Prostate gland (tissue), 2 donors: Measurements from ENCODE around the gene GFPT1.

Experiments
- POLR2A ChIP-seq: fragments of 450-650 bp; IDR thresholded peaks from one replicate; pipeline ENCODE4 v1.6.1; 2016; ENCODE audit warnings: antibody characterized with exemption, mild to moderate bottlenecking
- TF ChIP-seq, protein P1 (sequence below), 4 experiments: fragments of 200-600 bp in 2 of 4; fragments of 450-650 bp in 2 of 4; sonication (generic) in 2 of 4; IDR thresholded peaks; 1 replicate in 3 of 4; 2 replicates in 1 of 4; pipeline ENCODE4 v1.5.1; 2016 to 2019; ENCODE audit warnings: antibody characterized with exemption in 4 of 4, mild to moderate bottlenecking in 2 of 4, moderate library complexity in 2 of 4

- TF ChIP-seq, protein P1, sequence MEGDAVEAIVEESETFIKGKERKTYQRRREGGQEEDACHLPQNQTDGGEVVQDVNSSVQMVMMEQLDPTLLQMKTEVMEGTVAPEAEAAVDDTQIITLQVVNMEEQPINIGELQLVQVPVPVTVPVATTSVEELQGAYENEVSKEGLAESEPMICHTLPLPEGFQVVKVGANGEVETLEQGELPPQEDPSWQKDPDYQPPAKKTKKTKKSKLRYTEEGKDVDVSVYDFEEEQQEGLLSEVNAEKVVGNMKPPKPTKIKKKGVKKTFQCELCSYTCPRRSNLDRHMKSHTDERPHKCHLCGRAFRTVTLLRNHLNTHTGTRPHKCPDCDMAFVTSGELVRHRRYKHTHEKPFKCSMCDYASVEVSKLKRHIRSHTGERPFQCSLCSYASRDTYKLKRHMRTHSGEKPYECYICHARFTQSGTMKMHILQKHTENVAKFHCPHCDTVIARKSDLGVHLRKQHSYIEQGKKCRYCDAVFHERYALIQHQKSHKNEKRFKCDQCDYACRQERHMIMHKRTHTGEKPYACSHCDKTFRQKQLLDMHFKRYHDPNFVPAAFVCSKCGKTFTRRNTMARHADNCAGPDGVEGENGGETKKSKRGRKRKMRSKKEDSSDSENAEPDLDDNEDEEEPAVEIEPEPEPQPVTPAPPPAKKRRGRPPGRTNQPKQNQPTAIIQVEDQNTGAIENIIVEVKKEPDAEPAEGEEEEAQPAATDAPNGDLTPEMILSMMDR (IDR thresholded peaks at IDR 0.05): no peak
- no peak for TF ChIP-seq POLR2A
Measured at GRCh38 chr2:69285379-69285894, 101.6 kb downstream of the GFPT1 start.
